ENCODE measurements around the gene ARHGAP29. TPM values are rescaled to one million over a fixed set of nuclear protein-coding genes. Genes with fewer than 3 reads are reported as not detected.

ARHGAP29 gene
- total and polyA plus RNA-seq, 2 donors = 9.0 to 72.0 TPM

DNA sequence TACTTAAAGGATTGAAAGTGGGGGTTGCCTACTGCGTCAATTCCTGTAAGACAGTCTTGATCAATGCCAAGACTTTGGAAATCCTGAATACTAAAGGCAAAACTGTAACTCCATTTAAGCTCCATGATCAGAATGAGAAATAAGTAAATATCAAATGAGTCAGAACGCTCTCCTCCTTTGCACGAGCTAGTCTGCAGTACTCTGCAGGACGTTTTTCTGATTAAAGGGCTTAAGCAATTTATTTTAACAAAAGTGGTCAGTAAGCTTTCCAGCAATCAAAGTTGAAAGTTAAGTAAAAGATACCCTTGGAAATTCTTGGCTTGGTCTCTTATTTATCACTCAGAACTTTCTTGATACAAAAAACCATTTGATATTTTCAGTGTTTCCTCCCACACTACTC lies 35.7 kb upstream of the ARHGAP29 start:
- no peaks in the 10 kb centered on the region for H3K36me3 ChIP-seq (ENCODE audit: insufficient read depth)
- no peak overlapping the region for H3K4me3 ChIP-seq (ENCODE audit: low read depth, low read length)
- no peak for DNase-seq (ENCODE audit: extremely low spot score)
- 65% methylated on average over 4 of the region's 4 CpGs for WGBS
- H3K4me1 ChIP-seq (ENCODE audit: insufficient read depth) = no peaks in the 10 kb centered on the region
- no peak overlapping the region for H3K27ac ChIP-seq (ENCODE audit: low read depth)

DNA sequence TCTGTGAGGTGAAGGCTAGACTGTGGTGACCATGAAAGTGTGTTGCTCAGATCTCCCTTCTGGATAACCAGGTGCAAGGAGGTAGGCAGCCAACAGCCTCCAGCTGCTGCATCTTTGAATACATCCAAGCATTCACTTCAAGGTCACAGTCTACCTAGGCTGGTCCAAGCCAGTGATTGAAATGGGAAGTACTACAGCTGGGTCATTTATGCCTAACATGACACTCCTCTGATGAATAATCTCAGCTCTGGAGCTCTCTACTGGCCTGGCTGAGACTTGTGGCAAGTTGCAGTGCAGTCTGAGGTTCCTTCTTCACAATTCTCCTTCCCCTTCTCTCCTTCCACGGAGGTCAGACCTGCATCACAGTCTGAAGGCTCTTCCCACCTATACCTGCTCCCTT lies 35.0 kb upstream of the ARHGAP29 start:
- 91% methylated on average over 1 of the region's 1 CpG for WGBS
- no peak overlapping the region for H3K4me3 ChIP-seq (ENCODE audit: low read depth, low read length)
- no peak for DNase-seq (ENCODE audit: extremely low spot score)
- no peak overlapping the region for H3K27ac ChIP-seq (ENCODE audit: low read depth)
- no peaks in the 10 kb centered on the region for H3K36me3 ChIP-seq (ENCODE audit: insufficient read depth)
- no peaks in the 10 kb centered on the region for H3K4me1 ChIP-seq (ENCODE audit: insufficient read depth)

GRCh38 chr1:94271373-94271772 lies 34.0 kb upstream of the ARHGAP29 start:
- no peaks in the 10 kb centered on the region for H3K36me3 ChIP-seq (ENCODE audit: insufficient read depth)
- DNase-seq (ENCODE audit: extremely low spot score) = no peak
- no peak overlapping the region for H3K4me3 ChIP-seq (ENCODE audit: low read depth, low read length)
- no peak overlapping the region for H3K27ac ChIP-seq (ENCODE audit: low read depth)
- H3K4me1 ChIP-seq (ENCODE audit: insufficient read depth) = no peaks in the 10 kb centered on the region
- WGBS = 90% methylated on average over 2 of the region's 2 CpGs

DNA sequence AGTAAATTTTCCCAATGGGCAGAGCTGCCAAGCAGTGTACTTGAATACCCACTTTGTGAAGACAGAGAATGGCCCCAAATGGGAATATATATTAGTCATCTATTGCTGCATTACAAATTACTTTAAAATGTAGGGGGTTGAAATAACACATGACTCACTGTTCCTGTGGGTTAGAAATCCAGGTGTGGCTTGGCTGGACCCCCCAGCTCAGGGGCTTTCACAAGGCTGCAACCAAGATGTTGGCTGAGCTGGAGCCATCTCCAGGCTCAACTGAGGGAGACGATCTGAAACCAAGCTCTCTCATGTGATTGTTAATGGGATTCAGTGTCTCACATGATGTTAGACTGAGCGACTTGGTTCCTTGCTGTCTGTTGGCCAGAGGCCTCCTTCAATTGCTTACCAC lies 33.4 kb upstream of the ARHGAP29 start:
- no peak overlapping the region for H3K4me3 ChIP-seq (ENCODE audit: low read depth, low read length)
- no peak for DNase-seq (ENCODE audit: extremely low spot score)
- no peaks in the 10 kb centered on the region for H3K36me3 ChIP-seq (ENCODE audit: insufficient read depth)
- WGBS = 93% methylated on average over 2 of the region's 2 CpGs
- H3K4me1 ChIP-seq (ENCODE audit: insufficient read depth) = no peaks in the 10 kb centered on the region
- H3K27ac ChIP-seq (ENCODE audit: low read depth) = no peak overlapping the region

- no peak for DNase-seq (ENCODE audit: extremely low spot score)
- Histone ChIP-seq H3K36me3 (ENCODE audit: insufficient read depth) (no peaks in the 10 kb centered on the region), H3K4me3 (ENCODE audit: low read depth, low read length) (no peak overlapping the region), H3K4me1 (ENCODE audit: insufficient read depth) (no peaks in the 10 kb centered on the region), H3K27ac (ENCODE audit: low read depth) (no peak overlapping the region)
- WGBS = 94% methylated on average over 2 of the region's 2 CpGs
Observed at GRCh38 chr1:94269921-94270320, 32.5 kb upstream of the ARHGAP29 start.

DNA sequence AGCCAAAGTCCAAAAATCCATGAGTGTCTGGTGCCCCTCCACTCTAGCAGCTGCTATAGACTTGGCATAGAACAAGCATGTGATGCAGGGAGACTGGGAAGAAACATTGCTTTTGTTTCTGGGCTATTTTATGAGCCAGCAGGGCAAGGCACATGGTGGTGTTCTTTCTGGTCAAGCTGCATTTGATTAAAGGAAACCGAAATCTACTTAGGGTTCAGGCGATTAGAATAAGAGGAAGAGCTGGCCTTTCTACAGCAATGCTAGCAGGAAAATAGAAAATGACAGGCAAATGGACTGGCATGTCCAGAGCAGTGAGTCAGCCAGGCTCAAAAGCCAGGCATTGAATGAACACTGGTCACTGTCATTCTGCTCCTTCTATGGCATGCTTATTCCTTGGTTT lies 28.5 kb upstream of the ARHGAP29 start:
- no peaks in the 10 kb centered on the region for H3K4me1 ChIP-seq (ENCODE audit: insufficient read depth)
- H3K4me3 ChIP-seq (ENCODE audit: low read depth, low read length) = no peak overlapping the region
- WGBS = 77% methylated on average over 2 of the region's 2 CpGs
- DNase-seq (ENCODE audit: extremely low spot score) = no peak
- no peaks in the 10 kb centered on the region for H3K36me3 ChIP-seq (ENCODE audit: insufficient read depth)
- H3K27ac ChIP-seq (ENCODE audit: low read depth) = no peak overlapping the region

DNA sequence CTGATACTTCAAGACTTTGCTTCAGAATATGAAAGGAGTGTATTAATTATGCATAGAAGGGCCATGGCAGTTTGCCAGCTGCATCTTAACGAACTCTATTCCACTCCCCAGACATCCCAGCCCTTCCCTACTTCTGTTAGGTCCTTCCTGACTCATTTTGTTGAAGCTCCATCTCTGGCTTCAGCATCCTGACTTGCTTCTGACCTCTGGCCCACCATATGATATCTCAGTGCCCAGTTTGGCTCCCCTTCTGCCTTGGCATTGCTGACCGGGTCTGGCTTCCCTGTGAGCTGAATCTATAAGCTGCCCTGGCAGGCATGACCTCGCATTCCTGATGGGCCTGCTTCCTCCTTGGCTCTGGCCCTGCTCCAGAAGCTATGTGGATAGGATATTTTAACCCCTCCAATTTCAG lies 27.6 kb upstream of the ARHGAP29 start:
- no peak for DNase-seq (ENCODE audit: extremely low spot score)
- no peaks in the 10 kb centered on the region for H3K4me1 ChIP-seq (ENCODE audit: insufficient read depth)
- H3K4me3 ChIP-seq (ENCODE audit: low read depth, low read length) = no peak overlapping the region
- no peak overlapping the region for H3K27ac ChIP-seq (ENCODE audit: low read depth)
- WGBS = 50% methylated on average over 3 of the region's 3 CpGs
- no peaks in the 10 kb centered on the region for H3K36me3 ChIP-seq (ENCODE audit: insufficient read depth)

GRCh38 chr1:94260635-94261387 lies 23.4 kb upstream of the ARHGAP29 start:
- 93% methylated on average over 2 of the region's 2 CpGs for WGBS
- no peak for DNase-seq (ENCODE audit: extremely low spot score)
- Histone ChIP-seq H3K4me3 (ENCODE audit: low read depth, low read length) (no peak overlapping the region), H3K27ac (ENCODE audit: low read depth) (no peak overlapping the region), H3K36me3 (ENCODE audit: insufficient read depth) (no peaks in the 10 kb centered on the region), H3K4me1 (ENCODE audit: insufficient read depth) (no peaks in the 10 kb centered on the region)

GRCh38 chr1:94259635-94260289 lies 22.4 kb upstream of the ARHGAP29 start:
- H3K36me3 ChIP-seq (ENCODE audit: insufficient read depth) = no peaks in the 10 kb centered on the region
- no peak overlapping the region for H3K4me3 ChIP-seq (ENCODE audit: low read depth, low read length)
- H3K4me1 ChIP-seq (ENCODE audit: insufficient read depth) = no peaks in the 10 kb centered on the region
- no peak overlapping the region for H3K27ac ChIP-seq (ENCODE audit: low read depth)
- DNase-seq (ENCODE audit: extremely low spot score) = no peak
- WGBS = 88% methylated on average over 7 of the region's 7 CpGs

- H3K4me1 ChIP-seq (ENCODE audit: insufficient read depth) = no peaks in the 10 kb centered on the region
- no peak for DNase-seq (ENCODE audit: extremely low spot score)
- H3K27ac ChIP-seq (ENCODE audit: low read depth) = no peak overlapping the region
- H3K36me3 ChIP-seq (ENCODE audit: insufficient read depth) = no peaks in the 10 kb centered on the region
- no peak overlapping the region for H3K4me3 ChIP-seq (ENCODE audit: low read depth, low read length)
Observed at GRCh38 chr1:94258873-94259331, 21.5 kb upstream of the ARHGAP29 start.

DNA sequence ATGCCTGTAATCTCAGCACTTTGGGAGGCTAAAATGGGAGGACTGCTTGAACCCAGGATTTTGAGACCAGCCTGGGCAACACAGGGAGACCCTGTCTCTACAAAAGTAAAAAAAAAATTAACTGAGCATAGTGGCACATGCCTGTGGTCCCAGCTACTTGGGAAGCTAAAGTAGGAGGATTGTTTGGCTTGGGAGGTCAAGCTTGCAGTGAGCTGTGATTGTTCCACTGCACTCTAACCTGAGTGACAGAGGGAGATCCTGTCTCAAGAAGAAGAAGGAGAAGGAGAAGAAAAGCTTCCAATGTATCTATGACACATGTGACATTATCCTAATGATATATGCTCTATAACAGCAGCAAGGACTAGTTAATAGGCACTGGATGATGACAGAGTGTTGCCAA lies 20.1 kb upstream of the ARHGAP29 start:
- H3K36me3 ChIP-seq (ENCODE audit: insufficient read depth) = no peaks in the 10 kb centered on the region
- no peak overlapping the region for H3K4me3 ChIP-seq (ENCODE audit: low read depth, low read length)
- no peaks in the 10 kb centered on the region for H3K4me1 ChIP-seq (ENCODE audit: insufficient read depth)
- DNase-seq (ENCODE audit: extremely low spot score) = no peak
- H3K27ac ChIP-seq (ENCODE audit: low read depth) = no peak overlapping the region

DNA sequence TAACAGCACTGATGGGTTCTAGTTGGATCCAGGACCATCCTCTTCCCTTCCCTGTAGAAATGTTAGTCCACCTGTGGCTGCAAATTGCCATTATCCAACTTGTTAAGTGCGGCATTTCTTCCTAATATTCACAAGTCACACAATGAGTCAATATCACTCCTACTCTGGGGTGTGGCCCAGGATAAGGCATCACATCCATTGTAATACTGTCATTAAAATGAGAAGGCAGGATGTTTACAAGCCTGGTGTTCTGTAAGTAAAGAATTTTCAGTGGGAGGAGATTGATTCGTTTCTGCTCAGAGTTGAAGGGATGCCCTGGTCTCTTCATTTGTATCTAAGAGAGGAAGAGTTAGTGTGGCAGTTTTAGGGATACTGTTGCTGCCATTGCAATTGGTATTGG lies 18.1 kb upstream of the ARHGAP29 start:
- Histone ChIP-seq H3K36me3 (ENCODE audit: insufficient read depth) (no peaks in the 10 kb centered on the region), H3K4me3 (ENCODE audit: low read depth, low read length) (no peak overlapping the region), H3K27ac (ENCODE audit: low read depth) (no peak overlapping the region), H3K4me1 (ENCODE audit: insufficient read depth) (no peaks in the 10 kb centered on the region)
- no peak for DNase-seq (ENCODE audit: extremely low spot score)
- 61% methylated on average over 2 of the region's 2 CpGs for whole genome bisulfite sequencing

DNA sequence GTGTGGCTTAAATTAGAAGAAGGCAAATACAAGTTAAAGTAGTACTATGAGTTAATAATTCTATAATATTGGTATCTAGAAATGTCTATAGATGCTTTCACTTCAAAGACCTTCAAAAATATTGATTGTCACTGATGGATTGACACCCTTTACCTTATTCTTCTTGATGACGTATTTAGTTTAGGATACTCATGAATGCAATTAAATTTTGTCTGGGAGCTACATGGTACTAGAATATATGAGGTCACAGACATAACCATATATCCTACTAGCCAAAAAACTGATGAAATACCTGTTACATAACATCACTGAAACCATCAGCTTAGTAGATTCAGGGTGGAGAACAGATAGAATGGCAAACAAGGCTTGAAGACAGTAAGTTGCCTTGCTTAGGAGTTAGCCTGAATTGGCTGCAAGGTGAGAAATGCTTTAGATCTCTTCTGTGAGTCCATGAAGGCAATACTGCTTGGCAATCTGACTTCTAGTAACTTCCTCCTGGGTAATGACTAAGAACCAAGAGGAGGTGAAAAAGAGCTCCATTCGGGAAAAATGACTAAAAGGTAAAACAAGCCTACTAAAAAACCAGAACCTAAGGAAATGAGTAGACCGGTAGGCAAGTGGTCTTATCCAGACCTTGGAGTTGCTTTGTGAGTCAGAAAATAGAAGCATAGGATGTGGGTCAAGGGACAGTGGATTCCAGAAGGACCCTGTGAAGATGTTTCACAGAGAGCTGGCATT lies 16.9 kb upstream of the ARHGAP29 start:
- Histone ChIP-seq H3K4me1 (ENCODE audit: insufficient read depth) (no peaks in the 10 kb centered on the region), H3K36me3 (ENCODE audit: insufficient read depth) (no peaks in the 10 kb centered on the region), H3K27ac (ENCODE audit: low read depth) (no peak overlapping the region), H3K4me3 (ENCODE audit: low read depth, low read length) (no peak overlapping the region)
- no peak for DNase-seq (ENCODE audit: extremely low spot score)
- 75% methylated on average over 3 of the region's 3 CpGs for WGBS

GRCh38 chr1:94253456-94254017 lies 16.2 kb upstream of the ARHGAP29 start:
- DNase-seq (ENCODE audit: extremely low spot score) = no peak
- Histone ChIP-seq H3K4me1 (ENCODE audit: insufficient read depth) (no peaks in the 10 kb centered on the region), H3K27ac (ENCODE audit: low read depth) (no peak overlapping the region), H3K4me3 (ENCODE audit: low read depth, low read length) (no peak overlapping the region), H3K36me3 (ENCODE audit: insufficient read depth) (no peaks in the 10 kb centered on the region)
- WGBS = 81% methylated on average over 9 of the region's 9 CpGs
